ENCODE measurements around the gene UVRAG. TPM values are rescaled to one million over a fixed set of nuclear protein-coding genes. Genes with fewer than 3 reads are reported as not detected.

Gene UVRAG
- total and polyA plus RNA-seq, 10 donors: 13.8 to 80.8 (median 42.9) TPM

DNA sequence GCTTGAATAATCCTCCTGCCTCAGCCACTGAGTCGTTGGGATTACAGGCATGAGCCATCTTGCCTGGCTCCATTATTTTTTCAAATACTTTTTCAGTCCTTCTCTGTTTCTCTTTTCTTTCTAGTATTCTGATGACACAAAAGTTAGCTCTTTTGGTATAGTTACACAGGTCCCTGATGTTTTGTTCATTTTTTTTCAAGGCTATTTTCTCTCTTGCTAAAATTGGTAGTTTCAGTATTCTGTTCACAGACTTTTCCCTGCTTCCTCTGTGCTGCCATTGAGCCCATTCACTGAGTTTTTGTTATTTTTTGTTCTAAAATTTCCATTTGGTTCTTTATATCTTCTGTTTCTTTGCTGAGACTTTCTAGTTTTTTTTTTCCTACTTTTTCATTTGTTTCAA is 166.5 kb downstream of the UVRAG start:
- Histone ChIP-seq H3K27ac (no peak overlapping the region), H3K36me3 (peaks cover 0 to 37% (median 6%) of the 10 kb centered on the region in 6 donors), H3K9me3 (no peaks in the 10 kb centered on the region), H3K4me1 (no peaks in the 10 kb centered on the region), H3K27me3 (replicated peaks in 1 of 7) (no peaks in the 10 kb centered on the region), H3K4me3 (no peak overlapping the region)
- intact Hi-C loops (cut with DNase I; ENCODE audit: low total_unique reads): no loop called here
- WGBS, 5 donors: 88 to 100% (median 92%) methylated on average over 1 of the region's 1 CpG
- TF ChIP-seq POLR2AphosphoS5 (IDR thresholded peaks at IDR 0.05) (no peak), POLR2A (IDR thresholded peaks at IDR 0.05) (no peak)
- DNase-seq: no peak

DNA sequence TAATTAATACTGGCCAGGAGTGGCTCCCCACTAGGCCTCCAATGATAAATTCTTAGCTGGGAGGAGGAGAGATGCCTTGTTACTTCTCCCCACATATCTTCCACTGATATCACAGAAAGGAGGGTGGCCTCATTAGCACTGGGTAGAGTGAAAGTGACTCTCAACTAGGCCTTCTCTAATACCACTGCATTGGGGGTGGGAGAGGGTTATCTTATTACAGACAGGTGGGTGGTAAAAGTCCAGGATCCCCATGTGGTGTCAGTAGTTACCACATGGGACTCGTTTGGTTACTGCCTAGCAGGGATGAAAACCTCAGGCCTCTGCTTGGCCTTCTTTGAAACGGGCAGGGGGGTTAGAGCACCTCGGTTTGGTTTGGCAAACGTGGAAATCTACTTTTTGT is 167.3 kb downstream of the UVRAG start:
- intact Hi-C loops (cut with DNase I; ENCODE audit: low total_unique reads): no loop called here
- peaks cover 0 to 42% (median 6%) of the 10 kb centered on the region in 6 donors for H3K36me3 ChIP-seq
- 75 to 95% (median 88%) methylated on average over 4 of the region's 4 CpGs for WGBS, 5 donors
- no peaks in the 10 kb centered on the region for H3K9me3 ChIP-seq
- no peak overlapping the region for H3K4me3 ChIP-seq
- DNase-seq: no peak
- TF ChIP-seq CTCF (IDR thresholded peaks at IDR 0.05 in 8 of 11, conservative IDR thresholded peaks at IDR 0.05 in 3 of 11) (no peak), POLR2AphosphoS5 (IDR thresholded peaks at IDR 0.05) (no peak), POLR2A (IDR thresholded peaks at IDR 0.05) (no peak)
- no peaks in the 10 kb centered on the region for H3K4me1 ChIP-seq
- no peaks in the 10 kb centered on the region for H3K27me3 ChIP-seq (replicated peaks in 1 of 7)
- H3K27ac ChIP-seq: no peak overlapping the region

GRCh38 chr11:75986966-75987365 is 172.0 kb downstream of the UVRAG start:
- Histone ChIP-seq H3K36me3 (peaks cover 0 to 61% (median 6%) of the 10 kb centered on the region in 6 donors), H3K4me1 (no peaks in the 10 kb centered on the region), H3K4me3 (no peak overlapping the region), H3K27ac (no peak overlapping the region), H3K27me3 (replicated peaks in 1 of 7) (no peaks in the 10 kb centered on the region), H3K9me3 (no peaks in the 10 kb centered on the region)
- WGBS, 5 donors: 86 to 95% (median 92%) methylated on average over 2 of the region's 2 CpGs
- TF ChIP-seq CTCF (IDR thresholded peaks at IDR 0.05 in 8 of 11, conservative IDR thresholded peaks at IDR 0.05 in 3 of 11) (no peak), POLR2AphosphoS5 (IDR thresholded peaks at IDR 0.05) (no peak)
- DNase-seq: no peak
- intact Hi-C loops (cut with DNase I; ENCODE audit: low total_unique reads): no loop called here

GRCh38 chr11:75993126-75993525 is 178.1 kb downstream of the UVRAG start:
- Histone ChIP-seq H3K4me1 (no peaks in the 10 kb centered on the region), H3K4me3 (no peak overlapping the region), H3K27me3 (replicated peaks in 1 of 7) (no peaks in the 10 kb centered on the region), H3K36me3 (peaks cover 0 to 41% (median 0%) of the 10 kb centered on the region in 6 donors), H3K9me3 (no peaks in the 10 kb centered on the region), H3K27ac (no peak overlapping the region)
- intact Hi-C loops (cut with DNase I; ENCODE audit: low total_unique reads): no loop called here
- 84 to 95% (median 91%) methylated on average over 2 of the region's 2 CpGs for WGBS, 5 donors
- no peak for DNase-seq
- TF ChIP-seq POLR2AphosphoS5 (IDR thresholded peaks at IDR 0.05): no peak
- no peak for TF ChIP-seq POLR2A (IDR thresholded peaks at IDR 0.05)
- no peak for TF ChIP-seq CTCF (IDR thresholded peaks at IDR 0.05 in 8 of 11, conservative IDR thresholded peaks at IDR 0.05 in 3 of 11)

GRCh38 chr11:75994616-75995015 is 179.6 kb downstream of the UVRAG start:
- Histone ChIP-seq H3K27ac (no peak overlapping the region), H3K9me3 (no peaks in the 10 kb centered on the region), H3K4me1 (no peaks in the 10 kb centered on the region), H3K4me3 (no peak overlapping the region), H3K36me3 (peaks cover 0 to 30% (median 0%) of the 10 kb centered on the region in 6 donors), H3K27me3 (replicated peaks in 1 of 7) (no peaks in the 10 kb centered on the region)
- TF ChIP-seq CTCF (IDR thresholded peaks at IDR 0.05 in 8 of 11, conservative IDR thresholded peaks at IDR 0.05 in 3 of 11) (no peak), POLR2AphosphoS5 (IDR thresholded peaks at IDR 0.05) (no peak), POLR2A (IDR thresholded peaks at IDR 0.05) (no peak)
- intact Hi-C loops (cut with DNase I; ENCODE audit: low total_unique reads): no loop called here
- no peak for DNase-seq
- 92 to 97% (median 94%) methylated on average over 3 of the region's 3 CpGs for WGBS, 5 donors

Measured in spleen (tissue), 11 donors.